Endothelial cell of umbilical vein (primary cell): Measurements from ENCODE around the gene EME2. TPM values are rescaled to one million over a fixed set of nuclear protein-coding genes. Genes with fewer than 3 reads are reported as not detected.

Experiments used
- BruUV-seq: library from RNA; stranded (reverse); fragments of 400-500 nt; replicated peaks from 2 replicates; lab custom pipeline; 2021; lab: Mats Ljungman, UMichigan
- CTCF ChIA-PET: fragments of 300-600, 350-600 bp; sonication (Branson Sonifier 250); formaldehyde crosslinking; loops from one replicate; lab custom pipeline; 2021; ENCODE audit warnings: antibody characterized with exemption, inconsistent platforms; lab: Charles Lee
- POLR2A ChIA-PET: fragments of 300-600, 350-600 bp; sonication (Branson Sonifier 250); formaldehyde crosslinking; loops from one replicate; lab custom pipeline; 2021; ENCODE audit warnings: antibody characterized with exemption, inconsistent platforms; lab: Charles Lee
- DNase-seq: peaks from one replicate; pipeline ENCODE4 v3.0.0-alpha.2; 2011; ENCODE audit warnings: low read depth, low spot score
- FAIRE-seq: peaks from 2 replicates; lab custom pipeline; 2011; peaks lifted over from hg19 to GRCh38; lab: Jason Lieb, UNC
- H2AFZ ChIP-seq: 2 replicates; pipeline ENCODE4 v1.6.0; 2012; ENCODE audit warnings: low read depth, low read length, control low read depth, inconsistent platforms
- H3K27ac ChIP-seq: 2 replicates; pipeline ENCODE4 v1.5.1; 2011; ENCODE audit warnings: low read depth, mild to moderate bottlenecking, control low read depth, low read length, moderate library complexity; ENCODE audit not compliant: insufficient read depth
- H3K27me3 ChIP-seq, 2 experiments: 2 replicates each; pipeline versions ENCODE4 v1.6.0 to v1.6.1; 2011; ENCODE audit warnings: low read length in 2 of 2, mixed read lengths in 1 of 2; ENCODE audit not compliant: control insufficient read depth in 2 of 2, insufficient read depth in 2 of 2
- H3K36me3 ChIP-seq, 2 experiments: 2 replicates in 1 of 2; 3 replicates in 1 of 2; pipeline ENCODE4 v1.5.1; 2011; ENCODE audit warnings: low read length in 2 of 2, mild to moderate bottlenecking in 1 of 2, moderate library complexity in 1 of 2; ENCODE audit not compliant: control insufficient read depth in 2 of 2, insufficient read depth in 2 of 2; ENCODE audit errors: extremely low read depth in 1 of 2
- H3K4me1 ChIP-seq: 3 replicates; pipeline ENCODE4 v1.5.1; 2011; ENCODE audit warnings: mild to moderate bottlenecking, low read length; ENCODE audit not compliant: control insufficient read depth, insufficient read depth; ENCODE audit errors: extremely low read depth
- H3K4me2 ChIP-seq: 2 replicates; pipeline ENCODE4 v1.6.1; 2011; ENCODE audit warnings: low read length, control low read depth, mixed read lengths; ENCODE audit not compliant: insufficient read depth
- H3K4me3 ChIP-seq, 3 experiments: fragments of 200-600 bp in 1 of 3; sonication (generic), shearing (Covaris generic) in 1 of 3; replicated peaks in 1 of 3; 2 replicates each; pipeline ENCODE4 v1.5.1; 2011 to 2016; ENCODE audit warnings: control low read depth in 3 of 3, low read length in 3 of 3, mild to moderate bottlenecking in 2 of 3, inconsistent platforms in 1 of 3, low read depth in 1 of 3, moderate library complexity in 1 of 3; ENCODE audit not compliant: insufficient read depth in 1 of 3
- H3K79me2 ChIP-seq: 2 replicates; pipeline ENCODE4 v1.6.0; 2012; ENCODE audit warnings: low read length, inconsistent platforms; ENCODE audit not compliant: control insufficient read depth, insufficient read depth
- H3K9ac ChIP-seq: replicated peaks from 2 replicates; pipeline ENCODE3; 2011; ENCODE audit warnings: low read length, control low read depth; ENCODE audit not compliant: insufficient read depth; ENCODE audit errors: extremely low read depth
- H3K9me1 ChIP-seq: replicated peaks from 3 replicates; pipeline ENCODE4 v1.6.0; 2011; ENCODE audit warnings: mild to moderate bottlenecking, low read length; ENCODE audit not compliant: control insufficient read depth, insufficient read depth; ENCODE audit errors: extremely low read depth
- H3K9me3 ChIP-seq: replicated peaks from 2 replicates; pipeline ENCODE4 v1.5.1; 2012; ENCODE audit warnings: low read length, inconsistent platforms; ENCODE audit not compliant: control insufficient read depth, insufficient read depth
- H4K20me1 ChIP-seq: replicated peaks from 2 replicates; pipeline ENCODE3; 2011; ENCODE audit warnings: mild to moderate bottlenecking, low read length; ENCODE audit not compliant: control insufficient read depth, insufficient read depth; ENCODE audit errors: extremely low read depth
- EZH2 ChIP-seq: IDR thresholded peaks from 2 replicates; pipeline ENCODE4 v1.6.1; 2012; ENCODE audit warnings: borderline replicate concordance, low read depth, mild to moderate bottlenecking, moderate library complexity, low read length, inconsistent platforms; ENCODE audit not compliant: severe bottlenecking
- FOS ChIP-seq: IDR thresholded peaks from 2 replicates; pipeline ENCODE4 v1.6.1; 2011; ENCODE audit warnings: mild to moderate bottlenecking, low read length, moderate library complexity, borderline replicate concordance; ENCODE audit not compliant: insufficient read depth
- GATA2 ChIP-seq: IDR thresholded peaks from 2 replicates; pipeline ENCODE4 v1.7.0; 2011; ENCODE audit warnings: low read depth, mild to moderate bottlenecking, moderate library complexity, mixed read lengths, low read length; ENCODE audit not compliant: insufficient read length, insufficient read depth
- JUN ChIP-seq: IDR thresholded peaks from 2 replicates; pipeline ENCODE4 v1.6.1; 2011; ENCODE audit warnings: borderline replicate concordance, low read depth; ENCODE audit not compliant: insufficient read length, insufficient read depth
- MYC ChIP-seq: IDR thresholded peaks from one replicate; pipeline ENCODE4 v1.6.1; 2011; ENCODE audit warnings: mild to moderate bottlenecking, low read depth, low read length
- POLR2A ChIP-seq: IDR thresholded peaks from 2 replicates; pipeline ENCODE4 v1.6.1; 2012; ENCODE audit warnings: low read depth, mild to moderate bottlenecking, control low read depth, low read length
- POLR2AphosphoS5 ChIP-seq: IDR thresholded peaks from 2 replicates; pipeline ENCODE4 v1.6.1; 2012; ENCODE audit warnings: low read depth, mild to moderate bottlenecking, control low read depth, low read length, moderate library complexity; ENCODE audit not compliant: insufficient read depth
- dilution Hi-C: fragments of 300-500 bp; cut with MboI; formaldehyde crosslinking; loops from one replicate; pipeline ENCODE4 v1.15.0; 2019; ENCODE audit warnings: low sequenced_read_pairs; ENCODE audit not compliant: extremely low pct_ligation_motif_present
- intact Hi-C: fragments of 100-400 bp; cut with micrococcal nuclease; formaldehyde crosslinking; loops from one replicate; pipeline ENCODE4 v1.10.0; 2022
- polyA plus RNA-seq, 4 experiments: library from polyadenylated mRNA; depleted of rRNA in 3 of 4; stranded (reverse) in 3 of 4; unstranded in 1 of 4; fragments of >200 nt; gene quantifications; 2 replicates each; pipeline versions ENCODE4 v1.2.1 to v1.2.3, GENCODE V29; 2011 to 2012; ENCODE audit warnings: missing spikeins in 1 of 4
- total RNA-seq: library from RNA; stranded (reverse); gene quantifications from 2 replicates; pipeline ENCODE4 v1.2.3, GENCODE V29; 2021
- TF ChIP-seq, protein P1 (sequence below), 2 donors: IDR thresholded peaks; 1 replicate in 1 of 2; 2 replicates in 1 of 2; pipeline ENCODE4 v1.5.1; 2011; ENCODE audit warnings: low read length in 2 of 2, mild to moderate bottlenecking in 2 of 2, moderate library complexity in 2 of 2, control low read depth in 1 of 2, inconsistent platforms in 1 of 2, low read depth in 1 of 2; ENCODE audit not compliant: insufficient read depth in 1 of 2; ENCODE audit errors: extremely low read depth in 1 of 2
- TF ChIP-seq, protein P2 (sequence below): IDR thresholded peaks from 2 replicates; pipeline ENCODE4 v1.6.1; 2011; ENCODE audit not compliant: insufficient read depth, insufficient read length

Gene EME2
- total and polyA plus RNA-seq, 2 donors (not counting 3 experiments of a cell fraction or from before 2014, with no cell fraction given), result 9.7 to 21.4 TPM

DNA sequence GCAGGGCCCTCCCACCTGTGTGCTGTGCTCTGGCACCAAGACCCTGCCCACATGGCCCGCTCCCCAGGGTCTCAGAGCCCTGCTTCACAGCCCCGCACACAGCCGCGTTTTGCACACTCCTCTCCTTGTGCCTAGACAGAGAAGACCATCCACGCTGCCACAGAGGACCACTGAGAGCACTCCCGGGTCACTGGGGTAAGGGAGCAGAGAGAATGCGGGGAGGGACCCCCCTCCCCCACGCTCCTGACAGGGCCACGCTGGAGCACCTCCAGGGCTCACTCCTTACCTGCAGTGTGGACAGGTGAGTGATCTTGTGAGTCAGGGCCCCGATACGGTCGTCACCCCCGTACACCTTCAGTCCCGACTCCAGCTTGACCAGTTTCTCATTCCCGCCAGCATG lies 47.0 kb downstream of the EME2 start:
- no TSS peak for BruUV-seq
- Histone ChIP-seq H3K9me1 (no peaks in the 10 kb centered on the region), H3K36me3 (peaks cover 0 to 36% of the 10 kb centered on the region in 2 experiments), H3K9me3 (no peaks in the 10 kb centered on the region), H3K4me1 (no peaks in the 10 kb centered on the region), H3K27ac (no peak overlapping the region), H4K20me1 (no peaks in the 10 kb centered on the region), H3K9ac (no peak overlapping the region), H3K4me3 (no peak overlapping the region), H3K4me2 (no peak overlapping the region), H2AFZ (no peak overlapping the region), H3K27me3 (no peaks in the 10 kb centered on the region), H3K79me2 (no peaks in the 10 kb centered on the region)
- TF ChIP-seq MYC, result no peak
- TF ChIP-seq EZH2, result no peak
- no peak for TF ChIP-seq GATA2
- TF ChIP-seq POLR2AphosphoS5, result no peak
- no peak for TF ChIP-seq FOS
- TF ChIP-seq, protein P1, sequence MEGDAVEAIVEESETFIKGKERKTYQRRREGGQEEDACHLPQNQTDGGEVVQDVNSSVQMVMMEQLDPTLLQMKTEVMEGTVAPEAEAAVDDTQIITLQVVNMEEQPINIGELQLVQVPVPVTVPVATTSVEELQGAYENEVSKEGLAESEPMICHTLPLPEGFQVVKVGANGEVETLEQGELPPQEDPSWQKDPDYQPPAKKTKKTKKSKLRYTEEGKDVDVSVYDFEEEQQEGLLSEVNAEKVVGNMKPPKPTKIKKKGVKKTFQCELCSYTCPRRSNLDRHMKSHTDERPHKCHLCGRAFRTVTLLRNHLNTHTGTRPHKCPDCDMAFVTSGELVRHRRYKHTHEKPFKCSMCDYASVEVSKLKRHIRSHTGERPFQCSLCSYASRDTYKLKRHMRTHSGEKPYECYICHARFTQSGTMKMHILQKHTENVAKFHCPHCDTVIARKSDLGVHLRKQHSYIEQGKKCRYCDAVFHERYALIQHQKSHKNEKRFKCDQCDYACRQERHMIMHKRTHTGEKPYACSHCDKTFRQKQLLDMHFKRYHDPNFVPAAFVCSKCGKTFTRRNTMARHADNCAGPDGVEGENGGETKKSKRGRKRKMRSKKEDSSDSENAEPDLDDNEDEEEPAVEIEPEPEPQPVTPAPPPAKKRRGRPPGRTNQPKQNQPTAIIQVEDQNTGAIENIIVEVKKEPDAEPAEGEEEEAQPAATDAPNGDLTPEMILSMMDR (IDR thresholded peaks at IDR 0.05; ENCODE audit: extremely low read depth in 1 of 2, insufficient read depth in 1 of 2, low read depth in 1 of 2, low read length in 2 of 2), result no peak
- TF ChIP-seq POLR2A, result no peak
- TF ChIP-seq, protein P2, sequence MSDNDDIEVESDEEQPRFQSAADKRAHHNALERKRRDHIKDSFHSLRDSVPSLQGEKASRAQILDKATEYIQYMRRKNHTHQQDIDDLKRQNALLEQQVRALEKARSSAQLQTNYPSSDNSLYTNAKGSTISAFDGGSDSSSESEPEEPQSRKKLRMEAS, result no peak
- no peak for TF ChIP-seq JUN
- FAIRE-seq (no peak), DNase-seq (no peak)
- intact Hi-C loops, result no loop called here
- ChIA-PET POLR2A (no interaction called here), CTCF (no interaction called here)
- dilution Hi-C loops, result no loop called here
